NCI-H82 (cell line): ENCODE data around the gene IAPP.
"Not testable (repeated sequence)": the region's sequence is repeated elsewhere in the genome, so short reads cannot be mapped to it uniquely, and the experiment has no call there.

Experiments used
- DNase-seq: peaks from one replicate; lab custom pipeline; 2025; lab: John Stamatoyannopoulos, UW

The IAPP gene

GRCh38 chr12:21381320-21381719 is 8.6 kb downstream of the IAPP start:
- not testable (repeated sequence) for DNase-seq

- peak; percentile 23 for DNase-seq
These were observed 11.6 kb downstream of the IAPP start for GRCh38 chr12:21384261-21384660.

- DNase-seq: no peak
These were observed 14.5 kb downstream of the IAPP start for GRCh38 chr12:21387174-21387573.

- no peak for DNase-seq
These were observed 19.7 kb downstream of the IAPP start for GRCh38 chr12:21392384-21392783.

- peak; percentile 22 for DNase-seq
These were observed 22.3 kb downstream of the IAPP start for GRCh38 chr12:21394828-21395626.

- peak; percentile 35 for DNase-seq
These were observed 40.9 kb downstream of the IAPP start for GRCh38 chr12:21413369-21414277.

- DNase-seq: no peak
These were observed 43.9 kb downstream of the IAPP start for GRCh38 chr12:21416511-21417121.

- DNase-seq: not testable (repeated sequence)
These were observed 45.7 kb downstream of the IAPP start for GRCh38 chr12:21418398-21418797.

GRCh38 chr12:21419009-21419699 is 46.5 kb downstream of the IAPP start:
- DNase-seq: not testable (repeated sequence)

- no peak for DNase-seq
These were observed 55.5 kb downstream of the IAPP start for GRCh38 chr12:21428241-21428640.
